GM20000 (cell line): ENCODE data around the gene CTNNA2.

Experiments used
- DNase-seq: peaks from one replicate; pipeline ENCODE4 v3.0.0; 2012; ENCODE audit warnings: low spot score
- TF ChIP-seq, protein P1 (sequence below): IDR thresholded peaks from 2 replicates; pipeline ENCODE4 v1.5.1; 2012; ENCODE audit warnings: mild to moderate bottlenecking, control low read depth; ENCODE audit errors: extremely low read depth, missing control alignments

The CTNNA2 gene

DNA sequence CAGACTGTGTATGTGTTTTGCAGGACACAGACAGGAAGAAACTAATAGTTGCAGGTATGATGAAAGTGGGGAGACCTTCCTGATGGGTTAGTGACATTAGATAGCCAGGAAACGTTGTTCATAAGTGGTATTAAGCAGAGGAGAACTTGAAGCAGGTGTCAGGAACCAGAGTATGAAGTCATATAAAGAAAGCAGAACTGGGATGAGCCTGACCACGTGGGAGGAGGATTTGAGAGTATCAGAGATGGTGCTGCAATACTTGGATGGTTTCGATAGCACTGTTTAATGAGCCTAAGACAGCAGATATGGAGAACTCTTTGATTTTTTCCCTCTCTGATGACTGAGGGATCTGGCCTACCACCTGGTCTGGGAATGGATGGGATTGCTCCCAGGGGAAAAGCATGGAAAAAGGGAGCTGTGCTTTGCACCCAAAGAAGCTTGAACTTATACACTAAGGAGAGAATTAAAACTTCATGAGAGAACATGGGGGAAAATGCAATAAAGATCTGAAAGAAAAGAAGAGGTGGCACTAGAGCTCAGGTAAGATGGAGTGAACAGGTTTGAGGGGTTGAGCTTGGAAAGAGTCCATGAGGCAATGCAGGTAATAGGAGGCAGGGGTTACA lies 1017.7 kb downstream of the CTNNA2 start:
- peak; percentile 16 for DNase-seq
- TF ChIP-seq, protein P1, sequence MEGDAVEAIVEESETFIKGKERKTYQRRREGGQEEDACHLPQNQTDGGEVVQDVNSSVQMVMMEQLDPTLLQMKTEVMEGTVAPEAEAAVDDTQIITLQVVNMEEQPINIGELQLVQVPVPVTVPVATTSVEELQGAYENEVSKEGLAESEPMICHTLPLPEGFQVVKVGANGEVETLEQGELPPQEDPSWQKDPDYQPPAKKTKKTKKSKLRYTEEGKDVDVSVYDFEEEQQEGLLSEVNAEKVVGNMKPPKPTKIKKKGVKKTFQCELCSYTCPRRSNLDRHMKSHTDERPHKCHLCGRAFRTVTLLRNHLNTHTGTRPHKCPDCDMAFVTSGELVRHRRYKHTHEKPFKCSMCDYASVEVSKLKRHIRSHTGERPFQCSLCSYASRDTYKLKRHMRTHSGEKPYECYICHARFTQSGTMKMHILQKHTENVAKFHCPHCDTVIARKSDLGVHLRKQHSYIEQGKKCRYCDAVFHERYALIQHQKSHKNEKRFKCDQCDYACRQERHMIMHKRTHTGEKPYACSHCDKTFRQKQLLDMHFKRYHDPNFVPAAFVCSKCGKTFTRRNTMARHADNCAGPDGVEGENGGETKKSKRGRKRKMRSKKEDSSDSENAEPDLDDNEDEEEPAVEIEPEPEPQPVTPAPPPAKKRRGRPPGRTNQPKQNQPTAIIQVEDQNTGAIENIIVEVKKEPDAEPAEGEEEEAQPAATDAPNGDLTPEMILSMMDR = no peak

DNA sequence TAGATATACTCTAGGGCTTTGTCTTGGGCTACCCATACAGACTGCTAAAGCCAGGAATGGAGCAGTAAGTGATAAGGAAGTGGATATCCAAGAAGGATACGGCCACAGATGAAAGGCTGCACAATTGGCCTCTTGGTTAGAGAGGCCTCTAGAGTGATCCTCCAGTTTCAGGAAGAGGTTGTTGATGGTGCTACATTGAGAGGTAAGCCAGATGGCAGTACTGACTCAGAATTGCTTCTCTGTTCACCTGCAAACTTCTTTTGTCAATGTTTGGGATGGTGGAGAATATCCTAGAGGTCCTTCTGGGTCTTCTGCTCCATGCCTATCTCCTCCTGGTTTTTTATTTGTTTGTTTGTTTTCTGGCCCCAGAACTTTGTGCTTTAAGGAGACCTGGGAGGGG lies 1018.5 kb downstream of the CTNNA2 start:
- TF ChIP-seq, protein P1 = no peak

DNA sequence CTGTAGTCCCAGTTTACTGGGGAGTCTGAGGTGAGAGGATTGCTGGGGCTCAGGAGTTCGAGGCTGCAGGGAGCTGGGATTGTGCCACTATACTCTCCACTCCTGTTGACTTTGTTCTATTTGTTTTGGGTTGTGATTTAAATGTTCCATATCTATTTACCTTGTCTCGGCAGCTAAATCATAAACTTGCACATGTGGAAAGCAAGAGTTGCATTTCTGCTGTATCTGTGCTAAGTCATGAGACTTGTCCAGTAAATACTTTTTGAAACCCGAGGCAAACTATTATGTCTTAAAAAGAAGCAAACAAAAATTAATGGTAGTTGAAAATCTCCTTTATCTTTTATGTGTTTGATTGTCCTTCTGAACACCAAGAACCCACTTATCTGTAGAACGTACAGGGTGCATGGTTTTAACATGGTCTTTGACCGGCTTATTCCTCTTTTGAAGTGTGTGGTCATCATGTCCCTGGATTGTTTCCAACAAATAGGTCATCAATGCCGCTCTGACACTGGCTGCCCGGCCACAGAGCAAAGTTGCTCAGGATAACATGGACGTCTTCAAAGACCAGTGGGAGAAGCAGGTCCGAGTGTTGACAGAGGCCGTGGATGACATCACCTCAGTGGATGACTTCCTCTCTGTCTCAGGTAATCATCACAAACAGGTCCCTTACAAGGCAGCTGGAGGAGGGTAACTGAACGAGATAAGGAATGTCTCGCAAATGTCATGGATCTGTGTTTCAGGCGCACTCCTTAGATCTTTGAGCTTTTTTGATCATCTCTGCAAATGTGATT lies 1032.8 kb downstream of the CTNNA2 start:
- DNase-seq = no peak
- TF ChIP-seq, protein P1 = no peak

More for the DNA sequence above, 1018.5 kb downstream of the CTNNA2 start:
- no peak for DNase-seq

DNA sequence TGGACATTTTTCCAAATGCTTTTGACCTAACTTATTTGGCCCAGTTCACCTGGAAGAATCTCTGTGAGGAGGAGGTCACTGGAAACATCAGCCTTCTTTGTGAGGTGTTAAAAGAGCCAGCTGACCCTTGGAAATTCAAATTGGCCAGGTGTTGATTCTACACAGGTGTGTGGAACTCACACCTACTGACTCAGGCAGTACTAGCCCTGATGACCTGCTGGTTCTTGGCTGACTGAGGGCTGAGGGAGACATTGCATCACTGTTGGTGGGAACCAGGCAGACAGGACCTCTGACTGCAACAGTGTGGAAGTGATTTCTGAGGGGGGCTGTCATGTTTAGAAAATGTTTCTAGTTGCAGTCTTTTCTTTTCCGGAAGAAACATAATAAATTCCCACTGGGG lies 1033.9 kb downstream of the CTNNA2 start:
- TF ChIP-seq, protein P1 = no peak
- no peak for DNase-seq

DNA sequence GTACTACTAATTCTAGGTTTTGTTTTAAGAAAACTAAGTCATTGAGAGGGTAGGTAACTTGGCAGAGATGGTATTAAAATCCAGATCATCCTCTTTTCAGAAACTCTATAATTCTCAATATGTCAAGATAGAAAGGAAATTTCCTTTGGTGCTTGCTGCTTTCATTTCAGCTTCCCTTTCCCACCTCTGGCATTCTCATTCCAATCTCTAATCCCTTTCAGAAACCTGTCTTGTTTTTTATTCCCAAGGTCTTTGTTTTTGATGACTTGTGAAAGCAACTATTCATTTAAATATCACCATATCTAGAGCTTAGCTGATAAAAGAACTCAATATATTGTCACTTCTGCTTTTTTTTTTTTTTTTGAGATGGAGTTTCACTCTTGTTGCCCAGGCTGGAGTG lies 1034.5 kb downstream of the CTNNA2 start:
- TF ChIP-seq, protein P1 = no peak
- no peak for DNase-seq

DNA sequence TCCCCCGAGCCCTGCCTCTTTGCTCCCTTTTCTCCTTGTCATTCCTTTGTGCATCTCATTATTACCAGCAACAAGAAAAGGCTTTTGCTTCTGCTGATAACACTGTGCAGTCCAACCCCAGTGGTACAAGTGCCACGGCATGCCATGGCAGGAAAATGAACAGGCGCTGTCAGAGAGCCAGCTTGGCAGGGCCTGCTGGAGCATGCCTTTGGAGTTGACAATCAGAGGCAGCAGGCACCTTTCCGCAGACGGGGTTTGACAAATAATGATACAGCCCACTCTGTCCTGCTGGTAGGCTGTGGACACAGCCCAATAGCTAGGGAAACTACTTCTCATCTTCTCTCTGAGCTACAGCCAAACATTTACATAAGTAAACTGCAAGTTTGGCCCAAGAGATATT lies 1035.6 kb downstream of the CTNNA2 start:
- TF ChIP-seq, protein P1 = no peak
- no peak for DNase-seq

DNA sequence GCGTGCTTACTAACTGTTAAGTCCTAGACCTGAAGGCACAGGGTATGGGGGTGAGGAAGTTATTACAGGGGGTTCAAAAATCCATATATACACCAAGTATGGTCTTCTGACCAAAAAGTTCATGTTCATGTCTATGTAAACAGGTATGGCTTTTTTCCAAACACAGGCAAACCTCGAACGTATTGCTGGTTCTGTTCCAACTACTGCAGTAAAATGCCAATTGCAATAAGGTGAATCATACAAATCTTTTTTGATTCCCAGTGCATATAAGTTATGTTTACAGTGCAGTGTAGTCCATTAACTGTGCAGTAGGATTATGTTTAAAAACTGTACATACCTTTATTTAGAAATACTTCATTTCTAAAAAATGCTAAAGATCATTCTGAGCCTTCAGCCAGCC lies 1037.0 kb downstream of the CTNNA2 start:
- DNase-seq = no peak
- TF ChIP-seq, protein P1 = no peak
